NCI-H1436 (cell line): ENCODE results near the gene F11R.
"Not testable (repeated sequence)": the region's sequence is repeated elsewhere in the genome, so short reads cannot be mapped to it uniquely, and the experiment has no call there.

Experiments used
- DNase-seq: peaks from one replicate; lab custom pipeline; 2025; lab: John Stamatoyannopoulos, UW

Gene F11R

DNA sequence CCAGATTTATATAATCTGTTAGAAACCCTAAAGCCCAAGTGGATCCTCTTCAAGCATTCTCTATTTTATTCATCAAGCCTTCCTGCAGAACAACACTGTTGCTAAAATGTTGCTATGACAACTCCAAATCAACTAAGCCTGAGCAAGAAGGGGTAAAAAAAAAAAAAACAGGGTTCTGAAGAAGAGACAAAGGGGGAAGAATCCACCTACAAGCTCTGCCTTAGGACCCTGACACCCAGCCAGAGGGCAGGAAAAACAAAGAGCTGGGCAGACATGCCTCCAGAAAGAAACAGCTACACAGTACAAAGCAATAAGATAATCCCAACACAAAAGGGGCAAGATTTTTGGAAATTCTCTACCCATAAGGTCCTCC, 23.6 kb upstream of the F11R start:
- DNase-seq, result no peak

DNA sequence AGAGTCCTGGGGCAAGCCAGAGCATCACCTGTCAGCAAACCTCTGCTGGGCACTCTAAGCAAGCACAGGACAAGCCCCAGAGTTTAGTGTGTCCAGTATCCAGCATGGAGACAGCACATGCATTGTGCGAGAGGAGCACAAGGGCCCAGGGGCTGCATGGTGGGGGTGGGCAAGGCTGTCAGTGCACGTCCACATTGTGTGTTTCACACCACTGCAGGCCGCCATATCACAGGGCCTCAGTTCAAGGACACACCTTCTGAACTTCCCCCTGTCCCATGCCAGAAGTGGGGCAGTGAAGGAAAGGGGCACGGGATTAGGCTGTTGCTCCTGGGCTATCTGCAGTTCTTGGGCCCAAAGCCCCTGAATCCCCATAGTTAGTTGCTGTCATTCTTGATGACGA, 18.6 kb upstream of the F11R start:
- DNase-seq, result no peak

DNA sequence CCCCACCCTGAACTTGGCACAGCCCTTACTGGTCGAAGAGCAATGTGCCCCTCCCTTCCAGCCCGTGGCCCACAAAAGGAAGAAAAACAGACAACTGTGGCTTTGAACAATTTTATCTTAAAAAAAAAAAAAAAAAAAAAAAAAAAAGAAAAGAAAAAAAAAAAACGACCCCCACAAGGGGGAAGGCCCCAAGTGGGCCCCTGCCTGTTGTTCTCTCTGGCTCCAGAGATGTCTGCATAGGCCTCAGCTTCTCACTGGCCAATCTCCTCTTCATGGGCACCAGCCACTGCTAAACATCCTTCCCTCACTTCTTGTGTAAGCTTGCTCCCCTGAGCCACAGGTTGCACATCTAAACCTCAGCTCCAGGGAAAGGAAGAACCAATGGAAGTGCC, 18.2 kb upstream of the F11R start:
- DNase-seq, result no peak

DNA sequence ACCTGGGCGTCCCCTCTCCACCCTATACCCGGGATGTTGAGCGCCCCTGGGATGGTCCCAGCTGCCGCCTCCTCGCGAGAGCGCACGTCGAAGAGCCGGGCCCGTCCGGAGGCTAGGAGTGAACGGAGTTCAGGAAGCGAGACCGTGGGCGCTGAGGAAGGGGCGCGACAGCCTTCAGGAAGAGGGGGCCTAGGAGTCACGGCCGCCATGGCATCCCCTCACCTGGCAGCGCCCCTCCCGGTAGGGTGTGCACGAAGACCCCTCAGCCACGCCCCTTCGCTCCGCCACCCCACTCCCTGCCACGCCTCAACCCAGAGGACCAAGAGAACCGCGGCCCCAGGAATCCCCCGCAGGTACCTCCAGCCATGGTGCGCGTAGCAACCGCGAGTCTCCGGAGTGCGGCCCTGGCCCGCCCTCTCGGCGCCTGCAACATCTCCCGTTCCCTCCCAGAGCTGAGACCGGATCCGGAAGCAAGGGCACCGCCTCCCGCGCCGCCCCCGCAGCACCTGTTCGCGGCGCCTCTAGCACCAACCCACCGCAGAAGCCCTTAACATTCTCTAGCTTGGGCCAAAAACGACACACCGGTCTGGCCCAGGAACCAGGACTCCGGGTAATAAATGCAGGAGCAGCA, 17.7 kb upstream of the F11R start, which contains the start of gene TSTD1:
TSTD1 (minus strand) TSS at position 442 of the 631 bp plus-strand sequence; CDS start at position 367, 75 bp downstream.
- DNase-seq, result peak; percentile 67

DNA sequence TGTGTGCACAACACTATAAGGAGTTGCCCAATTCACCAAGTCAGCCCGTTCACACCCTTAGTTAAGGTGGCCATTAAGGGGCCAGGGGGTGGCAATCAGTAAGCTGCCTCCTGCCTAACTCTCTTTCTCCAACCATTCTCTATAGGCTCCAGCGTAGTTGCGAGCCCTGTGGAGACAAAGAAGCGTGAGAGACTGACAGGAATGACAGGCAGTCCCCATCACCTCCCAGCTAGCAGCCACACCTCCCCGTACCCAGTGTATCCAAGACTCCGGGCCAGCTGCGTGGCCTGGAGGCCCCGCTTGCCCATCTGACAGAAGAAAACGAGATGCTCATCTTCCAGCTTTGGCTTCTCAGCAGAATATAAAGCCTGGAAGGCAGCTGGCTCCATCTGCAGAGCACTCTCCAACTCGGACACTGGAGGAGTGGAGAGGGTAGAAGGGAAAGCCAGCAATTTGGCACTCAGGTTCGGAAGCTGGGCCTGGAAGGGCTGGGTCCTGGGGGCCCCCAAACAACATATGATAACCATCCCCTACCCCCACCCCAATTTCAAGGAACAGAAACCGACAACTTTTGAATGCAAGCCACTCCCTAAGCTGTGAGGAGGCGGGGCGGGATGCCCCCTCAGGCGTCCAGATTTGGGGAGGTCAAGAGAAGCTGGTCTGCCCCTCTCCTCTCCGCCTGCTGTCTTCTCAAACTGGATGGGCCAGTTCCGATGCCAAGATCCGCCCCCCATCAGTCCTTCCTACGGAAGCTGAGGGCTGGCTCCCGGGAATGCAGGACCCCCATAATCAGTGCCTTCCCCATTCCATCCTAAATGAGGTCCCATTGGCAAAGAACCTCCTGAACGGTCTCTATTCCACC, 16.9 kb upstream of the F11R start:
- DNase-seq, result no peak

DNA sequence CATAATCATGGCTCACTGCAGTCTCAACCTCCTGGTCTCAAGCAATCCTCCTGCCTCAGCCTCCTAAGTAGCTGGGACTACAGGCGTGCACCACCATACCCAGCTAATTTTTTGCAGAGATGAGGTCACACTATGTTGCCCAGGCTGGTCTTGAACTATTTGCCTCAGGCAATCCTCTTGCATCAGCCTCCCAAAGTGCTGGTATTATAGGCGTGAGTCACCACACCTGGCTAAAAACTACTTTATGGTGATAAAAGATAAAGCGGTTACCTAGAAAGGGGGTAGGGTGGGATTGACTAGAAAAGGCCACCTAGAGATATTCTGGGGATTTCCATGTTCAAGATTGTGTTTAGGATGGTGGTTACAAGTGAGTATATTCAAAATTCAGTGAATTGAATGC, 12.8 kb upstream of the F11R start:
- DNase-seq, result no peak

DNA sequence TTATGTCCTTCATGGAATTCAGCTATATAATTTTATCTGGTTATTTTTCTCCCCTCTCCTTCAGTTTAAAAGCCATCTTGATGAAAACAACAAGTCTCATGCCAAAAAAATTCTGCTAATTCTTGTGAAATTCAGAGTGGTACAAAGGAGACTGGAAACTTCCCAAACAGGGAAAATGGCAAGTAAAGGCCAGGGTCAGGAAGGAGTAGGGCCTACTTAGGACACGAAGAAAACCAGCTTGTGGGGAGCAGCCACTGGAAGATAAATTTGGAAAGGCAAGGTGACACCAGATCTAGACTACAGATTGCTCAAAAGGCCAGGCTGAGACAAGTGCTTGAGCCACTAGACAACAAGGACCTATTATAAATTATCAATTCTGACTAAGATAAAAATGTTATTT, 11.5 kb upstream of the F11R start:
- no peak for DNase-seq

DNA sequence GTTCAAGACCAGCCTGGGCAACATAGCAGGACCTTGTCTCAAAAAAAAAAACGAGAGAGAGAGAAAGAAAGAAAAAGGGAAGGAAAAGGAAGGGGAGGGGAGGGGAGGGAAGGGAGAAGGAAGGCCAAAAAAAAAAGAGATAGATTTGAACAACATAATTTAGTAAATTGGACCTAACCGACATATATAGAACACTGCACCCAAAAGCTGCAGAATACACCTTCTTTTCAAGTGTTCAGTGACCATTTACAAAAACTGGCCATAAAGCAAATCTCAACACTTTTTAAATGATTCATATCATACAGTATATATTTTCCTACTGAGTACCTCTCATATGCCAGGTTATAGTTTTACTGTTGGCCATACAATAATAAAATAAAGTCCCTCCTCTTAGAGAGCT, 10.9 kb upstream of the F11R start:
- no peak for DNase-seq

DNA sequence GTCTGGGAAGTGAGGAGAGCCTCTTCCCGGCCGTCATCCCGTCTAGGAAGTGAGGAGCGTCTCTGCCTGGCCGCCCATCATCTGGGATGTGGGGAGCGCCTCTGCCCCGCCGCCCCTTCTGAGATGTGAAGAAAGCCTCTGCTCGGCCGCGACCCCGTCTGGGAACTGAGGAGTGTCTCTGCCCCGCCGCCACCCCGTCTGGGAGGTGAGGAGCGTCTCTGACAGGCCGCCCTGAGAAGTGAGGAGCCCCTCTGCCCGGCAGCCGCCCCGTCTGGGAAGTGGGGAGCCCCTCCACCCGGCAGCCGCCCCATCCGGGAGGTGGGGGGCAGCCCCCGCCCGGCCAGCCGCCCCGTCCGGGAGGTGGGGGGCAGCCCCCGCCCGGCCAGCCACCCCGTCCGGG, 8.5 kb upstream of the F11R start:
- DNase-seq, result not testable (repeated sequence)

DNA sequence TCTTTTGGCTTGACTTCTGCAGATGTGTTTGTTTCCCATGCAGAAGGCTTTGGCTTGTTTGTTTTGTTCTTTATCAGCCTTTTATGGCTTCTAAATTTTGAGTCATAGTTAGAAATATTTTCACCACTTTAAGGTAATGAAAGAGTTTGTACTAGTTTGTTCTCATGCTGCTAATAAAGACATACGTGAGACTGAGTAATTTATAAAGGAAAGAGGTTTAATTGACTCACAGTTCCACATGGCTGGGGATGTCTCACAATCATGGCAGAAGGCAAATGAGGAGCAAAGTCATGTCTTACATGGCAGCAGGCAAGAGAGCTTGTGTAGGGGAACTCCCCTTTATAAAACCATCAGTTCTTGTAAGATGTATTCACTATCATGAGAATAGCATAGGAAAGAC, 6.0 kb upstream of the F11R start:
- not testable (repeated sequence) for DNase-seq

DNA sequence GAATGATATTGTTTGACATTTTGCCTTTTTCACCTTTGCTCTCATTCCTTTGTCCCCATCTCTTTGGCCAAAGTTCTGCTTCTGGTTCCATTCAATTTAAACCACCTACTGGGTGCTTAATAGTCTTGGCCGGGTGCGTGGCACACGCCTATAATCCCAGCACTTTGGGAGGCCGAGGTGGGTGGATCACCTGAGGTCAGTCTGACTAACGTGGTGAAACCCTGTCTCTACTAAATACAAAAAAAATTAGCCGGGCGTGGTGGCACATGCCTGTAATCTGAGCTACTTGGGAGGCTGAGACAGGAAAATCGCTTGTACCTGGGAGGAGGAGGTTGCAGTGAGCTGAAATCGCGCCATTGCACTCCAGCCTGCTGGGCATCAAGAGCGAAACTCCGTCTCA, 1.5 kb upstream of the F11R start:
- not testable (repeated sequence) for DNase-seq

DNA sequence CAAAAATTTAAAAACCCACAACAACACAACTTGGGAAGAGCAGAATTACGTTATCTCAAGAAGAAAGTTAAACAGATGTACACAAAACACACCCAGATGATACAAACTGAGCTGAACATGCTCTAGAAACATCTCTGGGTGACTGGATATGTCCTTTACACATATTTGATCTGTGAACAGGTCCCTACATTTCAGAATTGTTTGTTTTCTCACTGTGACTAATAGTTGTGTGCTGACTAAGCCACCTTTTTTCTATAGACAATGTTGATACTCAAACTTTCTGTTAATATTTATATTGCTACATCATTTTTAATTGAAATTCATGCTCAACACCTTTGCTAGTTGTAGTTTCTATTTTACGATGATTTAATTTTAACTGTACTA, 1.0 kb upstream of the F11R start:
- no peak for DNase-seq

DNA sequence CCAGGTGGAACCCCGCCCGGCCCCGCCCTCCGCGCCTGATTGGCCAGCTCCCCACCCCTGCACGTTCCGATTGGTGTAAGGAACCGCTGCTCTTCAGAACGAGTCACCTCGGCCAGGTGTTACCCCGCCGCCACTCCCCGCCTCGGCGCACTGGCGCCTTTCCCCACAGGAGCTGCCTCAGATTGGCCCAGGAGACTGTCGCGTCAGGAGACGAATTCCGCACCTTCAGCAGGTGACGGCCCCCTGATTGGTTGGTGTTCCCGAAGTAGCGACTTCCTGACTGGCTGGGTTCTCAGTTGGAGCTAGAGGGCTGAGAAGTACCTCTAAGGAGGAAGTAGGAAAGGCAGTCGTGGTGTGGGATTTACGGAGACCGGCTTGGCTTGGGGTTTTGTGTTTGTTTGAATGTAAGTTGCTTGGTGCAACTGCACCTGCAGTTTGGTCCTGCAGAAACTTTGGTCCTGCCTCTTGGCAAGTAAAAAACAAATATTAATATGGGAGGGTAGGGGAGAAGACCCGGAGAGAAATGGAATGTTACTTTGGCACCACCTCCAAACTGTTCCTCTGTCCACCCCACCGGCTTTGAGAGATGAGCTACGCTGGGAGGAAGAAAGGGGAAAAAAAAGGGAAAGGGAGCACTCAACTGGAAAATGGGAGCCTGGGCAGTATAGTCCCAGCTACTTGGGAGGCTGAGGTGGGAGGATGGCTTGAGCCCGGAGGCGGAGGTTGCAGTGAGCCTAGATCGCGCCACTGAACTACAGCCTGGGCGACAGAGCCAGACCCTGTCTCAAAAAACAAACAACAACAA, 415 bp upstream of the F11R start:
- DNase-seq, result peak; percentile 95

DNA sequence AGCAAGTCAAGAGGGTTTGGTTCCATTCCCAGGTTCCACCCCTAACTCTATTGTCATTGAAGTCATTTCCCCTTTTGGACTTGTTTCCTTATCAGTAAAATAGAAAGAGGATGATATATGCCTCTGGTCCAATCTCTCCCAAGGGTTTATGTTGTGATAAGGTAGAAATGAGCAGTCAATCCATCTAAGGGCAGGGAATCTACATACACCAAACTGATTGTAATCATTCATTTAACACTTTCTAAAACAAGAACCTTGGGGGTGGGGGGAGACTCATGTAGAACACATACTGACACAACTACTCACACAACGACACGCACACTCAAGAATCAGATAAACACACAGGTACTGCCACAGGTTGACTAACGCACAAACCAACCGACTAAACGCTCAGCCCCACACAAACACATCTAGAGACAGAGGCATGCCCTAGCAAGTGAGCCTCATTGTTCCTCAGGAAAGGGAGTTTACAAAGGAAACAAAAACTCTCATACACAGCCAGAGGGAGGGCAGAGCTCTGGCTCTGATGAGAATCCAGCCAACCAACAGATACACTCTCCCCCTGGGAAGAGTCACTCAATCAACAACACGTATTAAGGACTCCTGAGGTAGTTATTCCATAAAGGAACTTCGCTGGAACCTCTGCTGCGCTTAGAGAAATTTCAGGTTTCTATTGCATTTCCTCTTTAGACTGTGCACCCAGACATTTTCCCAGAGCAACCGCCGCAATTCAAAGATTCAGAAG, 1.0 kb downstream of the F11R start:
- DNase-seq, result no peak

DNA sequence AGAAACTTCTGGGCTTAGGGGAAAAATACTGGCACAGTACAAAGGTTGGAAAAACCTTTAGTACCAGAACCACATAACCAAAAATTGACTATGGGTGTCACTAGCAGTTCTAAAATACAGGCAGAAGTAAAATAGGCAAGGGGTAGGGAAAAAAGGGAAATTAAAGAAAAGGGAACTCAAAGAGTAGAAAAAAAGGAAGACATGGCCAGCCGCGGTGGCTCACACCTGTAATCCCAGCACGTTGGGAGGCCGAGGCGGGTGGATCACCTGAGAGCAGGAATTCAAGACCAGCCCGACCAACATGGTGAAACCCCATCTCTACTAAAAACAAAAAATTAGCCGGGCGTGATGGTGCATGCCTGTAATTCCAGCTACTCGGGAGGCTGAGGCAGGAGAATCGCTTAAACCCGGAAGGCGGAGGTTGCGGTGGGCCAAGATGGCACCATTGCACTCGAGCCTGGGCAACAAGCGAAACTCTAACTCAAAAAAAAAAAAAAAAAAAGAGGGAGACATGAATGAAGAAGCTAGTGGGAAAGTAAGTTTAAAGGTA, 1.8 kb downstream of the F11R start:
- not testable (repeated sequence) for DNase-seq

DNA sequence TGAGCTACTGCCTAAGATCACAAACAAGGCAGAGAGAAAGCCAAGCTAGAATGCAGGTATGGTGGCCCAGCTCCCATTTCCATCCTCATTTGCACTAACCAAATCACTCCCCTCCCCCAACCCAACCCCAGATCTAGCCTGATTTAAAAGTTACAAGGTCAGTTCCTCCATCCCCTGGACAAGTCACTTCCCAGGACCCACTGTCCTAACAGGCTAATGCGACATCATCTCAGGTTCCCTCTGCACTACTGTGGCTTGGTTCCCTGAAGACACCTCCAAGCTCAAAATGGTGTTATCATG, 2.4 kb downstream of the F11R start:
- DNase-seq, result no peak

DNA sequence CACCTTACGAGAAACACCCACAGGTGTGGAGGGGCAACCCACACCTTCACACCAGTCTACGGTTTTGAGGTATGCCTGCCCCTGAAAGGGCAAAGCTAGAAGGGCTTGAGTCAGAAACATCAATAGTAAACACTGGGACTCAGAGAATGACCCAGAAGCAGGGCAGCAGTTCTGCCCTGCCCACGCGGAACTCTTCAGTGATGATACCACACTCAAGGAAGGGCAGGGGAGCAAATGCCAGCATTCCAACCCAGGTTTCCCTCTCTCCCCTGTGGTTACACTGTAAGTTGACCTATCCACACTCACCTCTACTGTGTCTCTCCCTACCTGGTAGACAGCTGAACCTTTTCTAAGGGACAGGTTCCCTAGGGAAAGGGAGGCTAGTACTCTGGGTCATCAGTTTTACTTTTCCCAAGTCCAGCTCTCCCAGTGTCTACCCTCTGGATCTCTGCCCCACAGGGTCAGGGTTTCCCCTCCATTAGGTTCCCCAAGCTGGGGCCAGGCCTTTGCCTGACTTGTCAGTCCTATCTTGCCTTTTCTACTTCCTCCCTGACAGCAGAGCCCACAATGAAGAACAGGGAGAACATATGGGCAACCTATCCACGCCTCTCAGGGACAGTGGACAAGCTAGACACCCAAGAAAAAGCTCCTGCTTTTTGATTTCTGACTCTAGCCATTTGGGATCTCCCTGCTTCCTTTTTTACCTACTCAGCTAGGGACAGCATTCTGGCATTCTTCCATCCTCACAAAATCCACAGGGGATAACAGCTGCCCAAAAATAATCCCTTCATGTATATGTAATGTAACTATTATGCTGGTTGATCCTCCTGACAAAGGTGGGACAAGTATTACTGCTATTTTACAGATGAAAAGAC, 3.0 kb downstream of the F11R start:
- no peak for DNase-seq

DNA sequence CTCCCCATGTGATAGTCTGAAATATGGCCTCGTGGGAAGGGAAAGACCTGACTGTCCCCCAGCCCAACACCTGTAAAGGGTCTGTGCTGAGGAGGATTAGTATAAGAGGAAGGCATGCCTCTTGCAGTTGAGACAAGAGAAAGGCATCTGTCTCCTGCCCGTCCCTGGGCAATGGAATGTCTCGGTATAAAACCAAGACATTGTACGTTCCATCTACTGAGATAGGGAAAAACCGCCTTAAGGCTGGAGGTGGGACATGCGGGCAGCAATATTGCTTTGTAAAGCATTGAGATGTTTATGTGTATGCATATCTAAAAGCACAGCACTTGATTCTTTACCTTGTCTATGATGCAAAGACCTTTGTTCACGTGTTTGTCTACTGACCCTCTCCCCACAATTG, 3.8 kb downstream of the F11R start:
- not testable (repeated sequence) for DNase-seq

DNA sequence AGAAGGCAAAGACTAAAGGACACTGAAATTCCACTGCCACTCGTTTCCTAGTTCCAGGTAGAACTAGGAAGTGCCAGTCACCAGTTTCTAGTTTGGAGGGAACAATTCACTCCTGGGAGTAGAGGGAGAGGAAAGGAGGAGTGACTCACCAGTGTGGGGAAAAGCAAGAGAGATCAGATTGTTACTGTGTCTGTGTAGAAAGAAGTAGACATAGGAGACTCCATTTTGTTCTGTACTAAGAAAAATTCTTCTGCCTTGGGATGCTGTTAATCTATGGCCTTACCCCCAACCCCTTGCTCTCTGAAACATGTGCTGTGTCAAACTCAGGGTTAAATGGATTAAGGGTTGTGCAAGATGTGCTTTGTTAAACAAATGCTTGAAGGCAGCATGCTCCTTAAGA, 4.3 kb downstream of the F11R start:
- not testable (repeated sequence) for DNase-seq

DNA sequence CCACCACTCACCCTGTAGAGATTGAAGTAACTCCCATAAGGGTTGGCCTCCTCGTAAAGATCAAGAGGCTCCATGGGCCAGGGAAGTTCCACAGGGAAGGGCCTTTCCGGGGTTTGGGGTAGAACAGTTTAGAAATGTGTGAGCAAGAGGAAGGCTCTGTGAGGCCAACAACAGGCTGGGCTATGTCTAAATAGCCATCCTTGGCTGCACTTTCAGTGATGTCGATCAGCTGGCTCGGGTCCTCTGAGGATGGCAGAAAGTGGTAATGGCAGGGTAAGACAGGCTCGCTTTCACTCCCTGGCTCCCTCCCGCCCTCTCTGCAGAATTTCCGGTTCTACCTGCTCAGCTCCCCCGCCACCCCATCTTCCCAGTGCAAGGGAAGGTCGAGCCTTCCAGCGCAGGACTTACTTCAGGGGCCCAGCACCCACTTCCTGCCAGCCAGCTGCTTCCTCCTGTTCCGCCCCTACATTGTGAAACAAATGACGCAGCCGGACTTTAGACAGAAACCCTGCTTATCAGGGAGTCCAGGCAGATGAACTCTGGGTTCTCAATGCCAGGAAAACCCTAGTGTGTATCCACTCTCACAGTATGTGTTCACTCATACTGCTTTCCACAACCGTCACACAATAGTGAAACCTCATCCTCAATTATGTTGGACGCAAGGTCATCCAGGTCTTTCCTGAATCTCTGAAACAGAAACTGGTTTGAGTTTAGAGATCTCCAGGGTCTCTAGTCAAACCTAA, 7.3 kb downstream of the F11R start:
- DNase-seq, result no peak
